GM23338 (cell line): ENCODE data around the gene PPP2R5A. TPM values are rescaled to one million over a fixed set of nuclear protein-coding genes. Genes with fewer than 3 reads are reported as not detected.
"Not testable (repeated sequence)": the region's sequence is repeated elsewhere in the genome, so short reads cannot be mapped to it uniquely, and the experiment has no call there.

Source experiments
- ATAC-seq: fragments of 200-7000 bp; cut with Tn5 transposase; 3 replicates; pipeline ENCODE4 v1.9.1; 2020
- DNase-seq: peaks from one replicate; pipeline ENCODE4 v3.0.0-alpha.2; 2015; ENCODE audit warnings: low spot score
- H2AFZ ChIP-seq: fragments of 200-600 bp; sonication (generic); 2 replicates; pipeline ENCODE4 v1.8.0; 2016; ENCODE audit warnings: antibody characterized with exemption, mild to moderate bottlenecking, moderate library complexity
- H3F3A ChIP-seq: fragments of 200-600 bp; sonication (generic); replicated peaks from 2 replicates; pipeline ENCODE4 v1.8.0; 2017; ENCODE audit warnings: antibody characterized with exemption, mixed run types, low read depth
- H3K27ac ChIP-seq: fragments of 200-600 bp; sonication (generic); 2 replicates; pipeline ENCODE4 v1.6.1; 2016; ENCODE audit warnings: low read depth
- H3K27me3 ChIP-seq: fragments of 200-600 bp; sonication (generic); 2 replicates; pipeline ENCODE4 v1.8.0; 2016; ENCODE audit warnings: mild to moderate bottlenecking, mixed run types, moderate library complexity; ENCODE audit not compliant: insufficient read depth
- H3K36me3 ChIP-seq: fragments of 200-600 bp; sonication (generic); 2 replicates; pipeline ENCODE4 v1.8.0; 2016; ENCODE audit warnings: mild to moderate bottlenecking; ENCODE audit not compliant: insufficient read depth
- H3K4me1 ChIP-seq: fragments of 200-600 bp; sonication (generic); 2 replicates; pipeline ENCODE4 v1.8.0; 2016; ENCODE audit warnings: mild to moderate bottlenecking, moderate library complexity; ENCODE audit not compliant: insufficient read depth
- H3K4me2 ChIP-seq: fragments of 200-600 bp; sonication (generic); 2 replicates; pipeline ENCODE4 v1.7.1; 2017; ENCODE audit warnings: mixed run types
- H3K4me3 ChIP-seq: fragments of 200-600 bp; sonication (generic); 2 replicates; pipeline ENCODE4 v1.6.1; 2016; ENCODE audit warnings: mixed run types
- H3K79me2 ChIP-seq: fragments of 200-600 bp; sonication (generic); replicated peaks from 2 replicates; pipeline ENCODE4 v1.8.0; 2017; ENCODE audit warnings: mild to moderate bottlenecking; ENCODE audit not compliant: insufficient read depth
- H3K9me2 ChIP-seq: fragments of 200-600 bp; sonication (generic); 2 replicates; pipeline ENCODE4 v1.8.0; 2017; ENCODE audit not compliant: insufficient read depth
- H4K20me1 ChIP-seq: fragments of 200-600 bp; sonication (generic); replicated peaks from 2 replicates; pipeline ENCODE4 v1.8.0; 2017; ENCODE audit warnings: mild to moderate bottlenecking; ENCODE audit not compliant: insufficient read depth
- H3K27ac Mint-ChIP-seq: 2 replicates; pipeline ENCODE4 v1.8.0; 2020; ENCODE audit warnings: inconsistent platforms, mild to moderate bottlenecking, moderate library complexity, mixed read lengths
- H3K27me3 Mint-ChIP-seq: 3 replicates; pipeline ENCODE4 v1.8.0; 2022; ENCODE audit warnings: low read depth, mild to moderate bottlenecking, moderate library complexity, mixed read lengths, inconsistent platforms; ENCODE audit not compliant: insufficient read depth, poor library complexity
- H3K36me3 Mint-ChIP-seq: 3 replicates; pipeline ENCODE4 v1.8.0; 2021; ENCODE audit warnings: low read depth, mild to moderate bottlenecking, inconsistent platforms, moderate library complexity, mixed read lengths
- H3K4me1 Mint-ChIP-seq: 3 replicates; pipeline ENCODE4 v1.8.0; 2020; ENCODE audit warnings: mild to moderate bottlenecking, inconsistent platforms, mixed read lengths
- H3K4me3 Mint-ChIP-seq: 3 replicates; pipeline ENCODE4 v1.8.0; 2021; ENCODE audit warnings: moderate library complexity, mild to moderate bottlenecking, inconsistent platforms, mixed read lengths
- H3K9me3 Mint-ChIP-seq: 3 replicates; pipeline ENCODE4 v1.8.0; 2020; ENCODE audit warnings: moderate library complexity, mild to moderate bottlenecking, inconsistent platforms, mixed read lengths
- CREB1 ChIP-seq: fragments of 250-450 bp; sonication (Bioruptor Pico); IDR thresholded peaks from 2 replicates; pipeline ENCODE4 v1.5.0; 2020; ENCODE audit warnings: low read depth, mild to moderate bottlenecking, moderate library complexity
- STAT1 ChIP-seq: IDR thresholded peaks from one replicate; pipeline ENCODE4 v1.6.1; 2016; ENCODE audit warnings: antibody characterized with exemption; ENCODE audit not compliant: unreplicated experiment
- ZNF462 ChIP-seq: fragments of 250-450 bp; sonication (Bioruptor Pico); IDR thresholded peaks from 2 replicates; pipeline ENCODE4 v1.5.0; 2020; ENCODE audit warnings: mild to moderate bottlenecking, moderate library complexity
- polyA plus RNA-seq: library from polyadenylated mRNA; unstranded; fragments of >200 nt; fragmentation: Nextera tagmentation; extraction: Ambion mirVana; gene quantifications from 2 replicates; pipeline ENCODE4 v1.2.1, GENCODE V29; 2016
- total RNA-seq: library from RNA; depleted of rRNA; stranded (reverse); fragments of >200 nt; shearing (Covaris generic); gene quantifications from 2 replicates; pipeline ENCODE4 v1.2.3, GENCODE V29; 2014

The PPP2R5A gene
- total and polyA plus RNA-seq, 2 experiments from 2014 or later = 16.2 to 43.5 TPM

GRCh38 chr1:212287261-212287895 lies 2.2 kb downstream of the PPP2R5A start (continued):
- no peak for TF ChIP-seq ZNF462 (CRISPR knock-in tag)
- no peak for TF ChIP-seq CREB1 (CRISPR knock-in tag)

GRCh38 chr1:212287995-212288394 lies 2.8 kb downstream of the PPP2R5A start:
- H3K27me3 ChIP-seq, H4K20me1 ChIP-seq, H3K36me3 Mint-ChIP-seq, H3F3A ChIP-seq, H3K9me3 Mint-ChIP-seq, H3K9me2 ChIP-seq, H3K27ac ChIP-seq, H3K27ac Mint-ChIP-seq, ATAC-seq, H3K36me3 ChIP-seq, H3K4me3 ChIP-seq, H2AFZ ChIP-seq, DNase-seq: not testable (repeated sequence)
- H3K4me1 Mint-ChIP-seq = peaks cover 48% of the 10 kb centered on the region
- H3K4me2 ChIP-seq = peak overlapping the region; percentile 53
- H3K4me3 Mint-ChIP-seq = peak overlapping the region; percentile 55; the same call in 1 of the 3 replicates
- H3K79me2 ChIP-seq = peaks cover 63% of the 10 kb centered on the region
- peaks cover 10% of the 10 kb centered on the region for H3K27me3 Mint-ChIP-seq
- H3K4me1 ChIP-seq = peaks cover 41% of the 10 kb centered on the region

GRCh38 chr1:212288615-212289014 lies 3.4 kb downstream of the PPP2R5A start:
- H3K27ac ChIP-seq = no peak overlapping the region
- no peaks in the 10 kb centered on the region for H3K36me3 ChIP-seq
- H3K9me2 ChIP-seq = no peaks in the 10 kb centered on the region
- ATAC-seq = no peak
- H2AFZ ChIP-seq = no peak overlapping the region
- Mint-ChIP-seq H3K36me3 (peaks cover 4% of the 10 kb centered on the region; the same call in 1 of the 3 replicates), H3K27me3 (peaks cover 10% of the 10 kb centered on the region), H3K4me3 (0 out of 3 replicates have a peak overlapping the region, but pooled peaks have one; percentile 4), H3K27ac (no peak overlapping the region), H3K9me3 (peaks cover 3% of the 10 kb centered on the region; the same call in 2 of the 3 replicates), H3K4me1 (peaks cover 51% of the 10 kb centered on the region)
- H3K79me2 ChIP-seq = peaks cover 69% of the 10 kb centered on the region
- H3K4me3 ChIP-seq = no peak overlapping the region
- DNase-seq = no peak
- 0 out of 2 replicates have a peak, but pooled peaks cover 5% of the 10 kb centered on the region for H3F3A ChIP-seq
- peak overlapping the region; percentile 53 for H3K4me2 ChIP-seq
- no peaks in the 10 kb centered on the region for H4K20me1 ChIP-seq
- H3K27me3 ChIP-seq = no peaks in the 10 kb centered on the region
- H3K4me1 ChIP-seq = peaks cover 41% of the 10 kb centered on the region
- TF ChIP-seq STAT1 (no peak), ZNF462 (CRISPR knock-in tag) (no peak)
